GM19043 (cell line): ENCODE data around the gene CD46.

Experiments
- ATAC-seq: cut with Tn5 transposase; IDR thresholded peaks from one replicate; pipeline ENCODE4 v1.9.1; 2021; ENCODE audit warnings: low read depth; ENCODE audit not compliant: unreplicated experiment

The CD46 gene

DNA sequence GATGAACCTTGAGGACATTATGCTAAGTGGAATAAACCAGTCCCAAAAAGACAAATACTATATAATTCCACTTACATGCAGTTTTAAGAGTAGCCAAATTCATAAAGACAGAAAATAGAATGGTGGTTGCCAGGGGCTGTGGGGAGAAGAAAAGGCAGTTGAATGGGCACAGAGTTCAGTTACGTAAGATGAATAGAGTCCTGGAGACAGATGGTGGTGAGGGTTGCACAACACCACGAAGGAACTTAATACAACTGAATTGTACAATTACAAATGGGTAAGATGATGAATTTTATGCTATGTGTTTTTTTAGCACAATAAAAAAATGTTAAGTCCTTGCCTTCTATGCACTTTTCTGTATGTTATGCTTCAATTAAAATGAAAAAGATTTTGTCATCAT is 92.5 kb downstream of the CD46 start:
- no peak for ATAC-seq
